NCI-H2227 treated with DMSO at 0.1 percent for 48 hours (cell line): ENCODE results near the gene FAM162B.
"Not testable (repeated sequence)": the region's sequence is repeated elsewhere in the genome, so short reads cannot be mapped to it uniquely, and the experiment has no call there.

ENCODE experiments used
- DNase-seq: peaks from one replicate; lab custom pipeline; 2025; lab: John Stamatoyannopoulos, UW

FAM162B gene

GRCh38 chr6:116726947-116727346 is 38.6 kb downstream of the FAM162B start:
- DNase-seq: no peak

GRCh38 chr6:116714761-116715160 is 50.8 kb downstream of the FAM162B start:
- no peak for DNase-seq

- DNase-seq: no peak
Observed at GRCh38 chr6:116714296-116714695, 51.2 kb downstream of the FAM162B start.

GRCh38 chr6:116705917-116706316 is 59.6 kb downstream of the FAM162B start:
- DNase-seq: no peak

- not testable (repeated sequence) for DNase-seq
Observed at GRCh38 chr6:116703888-116704287, 61.6 kb downstream of the FAM162B start.
